Superior temporal gyrus (tissue), 1 donor: ENCODE data around the gene KATNB1.

Source experiments
- DNase-seq: peaks from one replicate; pipeline ENCODE4 v3.0.0-alpha.2; 2016; ENCODE audit errors: extremely low spot score

Gene KATNB1

DNA sequence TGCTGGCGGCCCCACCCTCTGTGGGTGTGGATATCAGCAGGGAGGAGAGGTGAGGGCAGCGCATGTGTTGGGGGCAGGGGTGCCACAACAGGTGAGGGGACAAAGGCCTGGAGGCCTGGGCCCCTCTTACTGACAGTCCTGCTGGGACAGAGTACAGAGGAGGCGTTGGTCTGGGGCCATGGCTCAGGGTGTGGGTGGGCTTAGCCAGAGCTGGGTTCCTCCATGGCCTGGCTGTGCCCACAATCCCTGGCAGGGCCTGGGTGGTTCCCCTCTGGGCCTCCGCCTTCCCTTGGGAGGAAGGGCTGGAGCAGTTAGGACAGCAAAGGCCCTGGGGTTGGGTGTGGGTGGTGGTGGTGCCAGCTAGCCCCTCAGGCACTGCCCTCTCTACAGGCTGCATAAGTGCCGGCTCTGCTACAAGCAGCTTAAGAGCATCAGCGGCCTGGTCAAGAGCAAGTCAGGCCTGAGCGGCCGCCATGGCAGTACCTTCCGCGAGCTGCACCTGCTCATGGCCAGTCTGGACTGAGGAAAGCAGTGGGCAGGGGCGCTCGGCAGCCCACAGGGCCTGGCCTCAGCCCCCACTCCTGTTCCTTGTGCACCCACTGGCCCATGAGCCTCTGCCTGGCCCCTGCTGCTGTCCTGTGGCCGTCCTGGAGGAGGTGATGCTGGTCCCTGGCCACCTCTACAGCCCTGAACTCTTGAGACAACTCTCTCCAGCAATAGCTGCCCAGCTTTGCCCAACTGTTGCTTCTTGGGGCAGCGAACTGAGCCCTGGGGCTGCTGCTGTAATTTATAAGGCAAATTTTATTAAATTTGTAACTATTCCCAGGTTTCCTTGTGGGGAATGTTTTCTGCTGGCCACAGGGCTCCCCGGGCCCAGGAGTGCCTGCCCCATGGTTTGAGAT is 21.1 kb downstream of the KATNB1 start:
- DNase-seq: no peak

DNA sequence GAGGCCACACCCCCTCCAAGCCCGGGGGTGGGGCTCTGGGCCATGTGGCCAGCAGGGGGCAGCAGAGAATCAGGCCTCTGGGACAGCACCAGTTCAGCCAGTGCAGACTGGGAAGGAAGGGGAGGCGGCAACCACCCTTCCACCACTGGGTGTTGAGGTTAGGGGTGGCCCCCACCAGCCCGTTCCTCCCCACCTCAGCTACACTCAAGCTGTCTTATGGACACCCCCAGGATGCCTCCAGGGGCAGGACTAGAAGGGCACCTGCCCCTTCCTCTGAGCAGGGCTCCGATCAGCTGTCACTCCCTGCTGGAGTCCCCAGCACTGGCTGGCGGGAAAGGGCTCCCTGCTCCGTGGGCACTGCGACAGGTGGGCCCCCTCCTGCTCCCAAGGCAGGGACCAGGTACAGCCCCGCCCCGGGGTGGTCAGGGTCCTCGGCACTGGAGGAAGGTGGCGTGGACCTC is 21.8 kb downstream of the KATNB1 start:
- DNase-seq: peak; percentile 91

DNA sequence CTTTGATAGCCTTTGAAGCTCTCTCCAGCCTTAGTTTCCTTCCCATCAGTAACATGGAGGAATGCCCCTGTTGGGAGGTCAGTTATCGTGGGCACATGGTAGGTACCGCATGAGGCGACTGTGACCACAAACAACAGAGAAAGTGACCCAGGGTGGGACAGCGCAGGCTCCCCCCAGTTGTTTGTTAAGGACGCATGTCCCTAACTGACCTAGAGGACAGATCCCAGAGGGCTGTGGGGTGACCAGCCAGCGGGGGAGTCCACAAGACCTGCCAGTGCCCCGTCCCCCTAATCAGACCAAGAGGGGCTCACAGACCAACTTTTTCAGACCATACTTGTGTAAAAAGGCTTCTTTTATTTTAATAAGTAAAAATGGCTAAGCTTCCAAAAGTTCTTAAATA is 22.3 kb downstream of the KATNB1 start:
- DNase-seq: no peak

DNA sequence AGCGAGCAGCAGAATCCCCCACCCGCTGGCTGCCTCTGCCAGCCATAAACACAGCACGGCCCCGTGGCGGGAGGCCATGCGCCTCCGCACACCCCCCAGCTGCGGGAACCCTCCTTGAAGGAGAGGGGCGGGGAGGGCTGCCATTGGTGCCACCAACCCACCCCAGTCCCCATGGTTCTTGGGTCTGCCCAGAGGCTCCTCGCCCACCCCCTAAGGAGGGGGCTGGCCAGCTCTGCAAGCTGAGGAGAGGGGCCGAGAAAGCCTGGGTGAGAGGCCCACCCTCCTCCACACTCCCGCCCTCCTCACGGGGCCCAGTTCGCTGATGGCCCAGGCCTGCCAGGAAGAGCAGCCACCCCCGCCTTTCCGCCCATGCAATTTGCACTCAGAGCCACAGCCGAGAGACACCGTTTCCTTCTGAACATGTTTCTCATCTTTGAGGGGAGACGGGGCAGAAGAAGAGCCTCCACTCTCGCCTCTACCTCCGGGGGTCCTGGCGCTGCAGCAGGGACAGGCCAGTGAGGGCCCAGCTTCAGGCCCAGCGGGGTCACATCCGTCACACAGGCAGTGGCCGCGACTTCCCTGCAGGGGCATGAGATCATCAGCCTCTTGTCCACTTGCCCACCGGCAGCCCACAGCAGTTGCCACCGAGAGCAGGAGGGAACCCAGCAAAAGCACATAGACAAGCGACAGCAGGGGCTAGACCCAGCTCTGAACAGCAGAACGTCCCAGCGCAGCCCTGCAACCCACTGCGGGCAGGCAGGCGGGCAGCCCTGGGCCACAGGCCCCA is 23.0 kb downstream of the KATNB1 start:
- no peak for DNase-seq

DNA sequence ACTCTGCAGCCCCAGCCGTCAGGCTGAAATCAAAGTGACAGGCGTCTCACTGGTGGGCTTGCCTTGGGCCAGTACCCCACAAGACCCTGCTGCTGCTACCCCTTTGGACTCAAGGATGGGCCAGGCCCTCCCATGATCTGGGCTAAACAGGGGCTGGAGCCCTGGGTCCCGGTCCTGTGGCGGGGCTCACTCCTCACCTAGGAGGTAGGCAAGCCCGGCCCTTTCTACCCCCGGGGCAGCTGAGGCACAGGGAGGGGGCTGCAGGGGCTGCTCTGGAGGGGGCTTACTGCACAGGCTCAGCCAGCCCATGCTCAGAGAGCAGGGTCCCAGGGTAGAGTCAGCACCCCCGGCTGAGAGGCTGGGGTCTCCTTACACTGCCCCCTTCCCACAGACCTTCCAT is 23.6 kb downstream of the KATNB1 start:
- no peak for DNase-seq

DNA sequence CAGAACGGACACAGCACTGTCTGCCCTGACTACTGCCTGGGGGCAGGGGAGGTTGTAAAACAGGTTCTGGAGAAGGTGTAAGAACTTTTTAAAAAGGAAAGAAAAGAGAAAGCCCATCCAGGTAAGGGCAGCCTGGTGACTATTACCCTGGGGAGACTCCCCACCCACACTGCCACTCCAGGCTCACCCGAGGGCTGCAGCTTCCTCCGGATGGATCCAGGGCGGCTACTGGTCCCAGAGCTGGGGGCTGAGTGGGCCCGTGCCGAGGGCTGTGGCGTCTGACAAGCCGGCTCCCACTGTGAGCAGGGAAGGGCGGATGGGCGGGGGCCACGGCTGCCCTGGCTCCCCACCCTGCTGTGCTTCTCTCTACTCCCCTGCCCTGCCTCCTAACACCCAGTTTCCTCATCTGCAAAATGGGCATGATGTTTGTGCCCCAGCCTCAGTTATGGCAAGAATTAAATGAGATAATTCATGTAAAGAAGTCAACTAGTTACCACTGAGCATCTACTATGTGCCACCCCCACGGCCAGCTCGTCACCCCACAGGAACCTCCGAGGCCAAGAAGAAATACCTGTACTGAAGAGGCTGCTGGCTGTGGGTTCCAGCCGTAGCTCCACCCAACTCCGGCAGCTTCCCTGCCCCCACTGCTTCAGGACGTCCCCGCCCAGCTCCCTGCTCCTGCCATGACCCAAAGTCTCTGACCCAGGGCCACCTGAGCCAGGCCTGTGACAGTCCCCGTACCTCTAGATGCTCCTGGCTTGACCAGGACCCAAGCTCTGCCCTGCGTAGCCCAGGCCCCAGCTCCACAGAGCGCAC is 24.2 kb downstream of the KATNB1 start:
- DNase-seq: no peak

DNA sequence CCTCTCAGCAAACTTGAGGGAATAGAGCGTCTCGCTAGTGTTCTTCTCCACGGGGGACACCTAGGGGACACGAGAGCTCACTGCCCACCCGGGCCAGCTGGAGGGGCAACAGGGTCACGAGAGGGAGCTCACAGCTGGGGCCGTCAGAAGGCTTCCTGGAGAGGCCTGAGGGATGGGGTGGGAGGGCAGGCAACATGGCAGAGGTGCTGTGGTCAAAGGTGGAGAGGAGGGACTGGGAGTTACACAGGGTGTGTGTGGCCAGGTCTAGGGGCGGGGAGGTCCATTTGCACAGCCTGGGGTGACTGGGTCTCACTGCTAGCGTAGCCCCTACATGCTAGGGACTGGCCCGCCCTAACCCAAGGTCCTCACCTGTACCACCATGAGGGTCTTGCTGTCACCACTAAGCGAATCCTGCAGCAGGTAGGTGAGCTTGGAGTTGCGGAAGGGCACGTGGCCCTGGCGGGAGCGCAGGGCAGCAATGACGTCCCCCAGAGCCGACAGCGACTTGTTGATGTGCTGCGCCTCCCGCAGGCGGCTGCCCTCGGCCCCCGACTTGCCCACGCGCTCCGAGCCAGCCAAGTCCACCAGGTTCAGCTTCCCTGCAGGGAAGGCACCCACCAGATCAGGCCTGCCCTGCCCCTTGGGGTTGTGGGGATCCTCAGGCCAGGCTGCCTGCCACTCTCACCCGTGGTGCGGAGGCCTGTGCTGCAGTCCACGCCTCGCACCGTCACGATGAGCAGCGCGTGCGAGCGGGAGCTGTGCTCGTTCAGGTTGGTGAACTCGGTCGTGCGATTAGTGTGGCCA is 25.0 kb downstream of the KATNB1 start:
- DNase-seq: no peak

DNA sequence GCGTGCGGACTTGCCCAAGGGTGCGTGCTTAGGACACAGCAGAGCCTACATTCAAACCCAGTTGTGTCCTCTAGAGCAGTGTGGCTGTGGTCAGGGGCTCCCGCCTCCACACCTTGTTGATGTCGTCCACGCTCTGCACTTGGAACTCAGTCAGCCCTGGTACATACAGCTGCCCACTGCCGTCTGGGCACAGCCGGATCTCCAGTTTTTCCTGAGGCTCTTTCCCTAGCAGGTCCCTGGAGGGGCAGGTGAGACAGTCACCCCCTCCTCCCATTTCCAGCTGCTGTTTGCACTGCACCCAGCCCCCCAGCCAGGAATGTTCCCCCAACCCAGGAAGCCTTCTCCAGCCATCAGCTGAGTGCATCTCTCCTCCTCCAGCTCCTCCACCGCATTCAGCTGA is 25.7 kb downstream of the KATNB1 start:
- DNase-seq: no peak

DNA sequence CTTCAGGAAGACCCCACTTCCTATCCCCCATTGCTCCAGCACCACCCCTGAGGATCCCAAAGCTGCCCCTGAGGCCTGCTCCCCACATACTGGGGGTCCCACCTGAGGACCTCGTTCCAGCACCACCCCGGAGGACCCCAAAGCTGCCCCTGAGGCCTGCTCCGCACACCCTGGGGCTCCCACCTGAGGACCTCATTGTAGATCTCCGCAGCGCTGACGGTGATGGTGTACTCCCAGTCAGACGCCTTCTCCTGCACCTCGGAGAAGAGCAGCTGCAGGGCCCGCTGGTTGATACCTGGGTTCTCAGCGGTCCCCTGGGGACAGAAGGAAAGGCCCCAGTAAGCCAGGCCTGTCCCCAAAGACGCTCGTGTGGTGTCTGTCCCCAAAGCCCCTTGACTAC is 26.4 kb downstream of the KATNB1 start:
- DNase-seq: no peak

DNA sequence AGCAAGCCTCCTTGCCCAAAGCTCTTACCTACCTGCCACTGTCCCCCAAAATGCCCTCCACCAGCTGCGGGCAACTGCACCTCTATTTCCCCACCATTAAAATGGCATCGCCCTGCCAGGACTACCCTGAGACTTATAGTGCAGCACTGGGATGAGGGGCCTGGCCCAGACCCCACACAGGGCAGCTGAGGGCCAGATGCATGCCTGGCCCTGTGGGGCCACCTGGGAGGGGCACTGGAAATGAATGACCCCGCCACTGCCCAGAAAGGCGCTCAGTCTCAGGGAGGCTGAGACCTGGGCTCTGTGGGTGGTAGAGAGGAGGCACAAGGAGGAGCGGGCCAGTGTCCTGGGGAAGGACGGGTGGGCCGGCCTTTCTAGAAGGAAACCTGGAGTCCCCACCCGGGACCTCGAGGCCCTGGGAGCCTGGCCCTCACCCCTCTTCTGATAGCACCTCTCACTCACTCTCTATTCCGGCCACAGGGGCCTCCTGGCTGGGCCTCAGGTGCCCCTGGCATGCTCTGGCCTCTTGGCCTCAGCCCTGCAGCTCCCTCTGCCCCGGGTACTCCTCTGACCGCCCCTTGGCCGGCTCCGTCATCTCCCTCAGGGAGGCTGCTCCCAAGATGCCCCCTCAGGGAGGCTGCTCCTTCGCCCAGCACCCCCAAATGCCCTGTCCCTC is 26.9 kb downstream of the KATNB1 start:
- no peak for DNase-seq

DNA sequence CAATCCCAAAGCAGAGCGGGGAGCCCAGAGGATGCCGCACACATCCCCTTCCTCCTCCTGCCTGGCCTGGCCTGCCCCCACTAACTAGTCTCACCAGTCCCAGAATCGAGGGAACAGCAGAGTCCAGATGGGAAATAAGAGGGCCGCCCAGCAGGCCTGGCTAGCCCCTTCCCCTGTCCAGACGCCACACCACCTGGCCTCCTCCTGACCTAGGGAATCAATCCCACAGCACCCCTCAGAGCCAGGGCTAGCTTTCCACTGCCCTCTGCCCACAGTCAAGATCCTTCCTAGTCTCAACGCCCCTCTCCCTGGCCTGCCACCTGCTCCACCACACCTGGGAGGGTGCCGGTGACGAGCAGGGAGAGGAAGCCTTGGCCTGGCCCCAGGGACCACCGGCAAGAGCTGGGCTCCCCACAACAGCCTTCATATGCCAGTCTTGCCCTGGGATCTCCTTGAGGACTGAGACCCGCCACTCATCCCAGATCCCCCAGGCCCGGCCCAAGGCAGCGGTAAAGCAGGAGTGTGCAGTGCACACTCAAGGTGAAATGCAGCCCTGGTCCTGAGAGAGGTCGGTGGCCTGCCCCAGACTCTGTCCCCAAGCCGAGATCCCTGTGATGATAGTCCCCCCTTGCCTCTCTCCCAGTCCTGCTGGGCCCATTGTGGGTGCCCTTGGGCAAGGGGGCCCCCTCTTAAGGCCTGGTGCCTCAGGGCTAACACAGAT is 27.9 kb downstream of the KATNB1 start:
- DNase-seq: no peak

DNA sequence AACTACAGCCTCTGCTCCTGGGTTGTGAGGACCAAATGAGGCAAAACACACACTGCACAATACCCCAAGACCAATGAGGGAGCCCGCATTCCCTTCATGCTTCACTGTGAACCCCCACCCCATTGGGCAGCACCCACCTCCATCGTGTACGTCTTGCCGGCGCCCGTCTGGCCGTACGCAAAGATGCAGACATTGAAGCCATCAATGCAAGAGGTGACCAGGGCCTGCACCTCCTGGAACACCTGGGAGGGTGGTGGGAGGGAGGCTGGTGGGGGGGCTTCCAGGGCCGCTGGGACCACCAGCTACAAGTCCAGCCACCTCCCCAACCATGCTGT is 28.4 kb downstream of the KATNB1 start:
- no peak for DNase-seq

DNA sequence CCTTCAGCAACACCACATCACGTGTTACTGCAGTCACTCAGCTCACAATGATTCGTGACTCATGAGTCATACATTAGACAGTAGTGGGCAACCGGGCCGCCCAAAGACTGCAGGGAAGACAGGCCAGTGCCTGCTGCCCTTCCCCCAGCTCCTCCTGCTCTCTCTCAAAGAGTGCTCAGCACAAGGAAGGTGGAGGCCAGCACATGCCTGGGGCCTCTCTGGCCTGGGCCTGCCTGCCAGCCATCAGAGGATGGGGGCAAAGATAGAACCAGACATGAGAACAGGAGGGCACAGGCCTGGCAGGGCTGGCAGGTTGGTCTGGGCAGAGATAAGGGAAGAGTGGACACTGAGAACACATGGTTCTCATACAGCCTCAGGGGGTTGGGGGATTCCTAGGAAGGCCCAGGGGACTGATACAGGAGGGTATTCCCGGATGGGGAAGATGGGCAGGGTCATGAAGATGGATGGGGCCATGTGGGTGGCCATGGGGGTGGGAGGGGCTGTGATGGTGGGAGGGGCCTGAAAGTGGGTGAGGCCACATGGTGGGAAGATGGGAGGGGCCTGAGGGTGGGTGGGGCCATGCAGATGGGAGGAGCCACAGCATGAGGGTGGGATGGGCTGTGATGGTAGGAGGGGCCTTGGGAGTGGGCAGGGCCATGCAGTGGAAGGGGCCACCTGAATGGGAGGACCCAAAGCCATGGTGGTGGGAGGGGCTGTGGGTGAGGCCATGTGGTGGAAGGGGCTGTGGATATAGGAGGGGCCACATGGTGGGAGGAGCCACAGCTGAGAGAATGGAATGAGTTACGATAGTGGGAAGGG is 29.0 kb downstream of the KATNB1 start:
- DNase-seq: peak; percentile 25

DNA sequence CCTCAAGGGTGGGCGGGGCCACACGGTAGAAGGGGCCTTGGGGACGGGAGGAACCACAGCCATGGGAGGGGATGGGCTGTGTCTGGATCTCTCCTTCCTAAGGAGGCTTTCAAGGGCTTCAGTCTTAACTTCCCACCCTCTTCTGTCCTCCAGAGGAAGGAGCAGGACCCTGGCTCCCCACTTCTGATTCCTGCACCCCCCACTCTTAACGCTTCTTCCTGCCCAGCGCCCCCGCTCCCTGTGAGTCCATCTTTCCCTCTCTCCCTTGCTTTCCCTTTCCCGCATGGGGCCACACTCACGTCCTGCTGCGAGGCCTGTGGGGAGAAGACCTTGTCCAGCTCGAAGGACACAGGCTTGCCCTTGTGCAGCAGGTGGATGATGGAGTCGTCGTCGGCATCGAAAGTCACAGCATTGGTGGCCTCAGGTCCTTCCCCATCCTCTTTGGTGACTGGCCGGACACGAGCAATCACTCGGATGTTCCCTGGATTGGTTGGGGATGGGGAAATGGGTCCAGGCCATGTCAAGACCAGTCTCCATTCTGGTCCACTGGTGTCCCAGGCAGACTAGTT is 29.7 kb downstream of the KATNB1 start:
- no peak for DNase-seq

DNA sequence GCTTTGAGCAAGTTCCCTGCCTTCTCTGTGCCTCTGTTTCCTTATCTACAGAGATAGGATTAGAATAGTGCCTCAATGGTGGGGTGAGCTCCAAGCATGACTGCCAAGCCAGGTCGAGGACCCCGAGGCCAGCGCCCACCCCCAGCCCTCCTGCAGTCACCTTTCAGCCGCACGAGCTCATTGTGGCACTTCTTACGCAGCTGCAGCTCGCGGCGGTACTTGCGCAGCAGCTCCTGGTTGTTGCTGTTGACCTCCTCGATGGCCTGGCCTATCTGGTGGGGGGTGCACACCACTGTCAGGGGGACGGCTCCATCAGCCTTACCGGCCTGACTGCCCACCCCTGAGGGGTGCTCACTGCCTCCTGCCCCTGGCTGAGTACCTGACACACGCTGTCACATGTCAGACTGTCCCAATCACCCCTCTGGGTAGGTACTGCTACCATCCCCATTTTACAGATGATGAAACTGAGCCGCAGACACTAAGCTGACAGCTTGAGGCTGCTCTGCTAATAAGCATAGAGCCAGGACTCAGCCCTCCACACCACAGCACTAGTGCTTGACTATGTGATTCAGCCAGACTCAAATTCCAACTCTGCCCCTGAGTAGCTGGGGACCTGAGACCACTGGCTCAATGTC is 31.3 kb downstream of the KATNB1 start:
- DNase-seq: no peak

DNA sequence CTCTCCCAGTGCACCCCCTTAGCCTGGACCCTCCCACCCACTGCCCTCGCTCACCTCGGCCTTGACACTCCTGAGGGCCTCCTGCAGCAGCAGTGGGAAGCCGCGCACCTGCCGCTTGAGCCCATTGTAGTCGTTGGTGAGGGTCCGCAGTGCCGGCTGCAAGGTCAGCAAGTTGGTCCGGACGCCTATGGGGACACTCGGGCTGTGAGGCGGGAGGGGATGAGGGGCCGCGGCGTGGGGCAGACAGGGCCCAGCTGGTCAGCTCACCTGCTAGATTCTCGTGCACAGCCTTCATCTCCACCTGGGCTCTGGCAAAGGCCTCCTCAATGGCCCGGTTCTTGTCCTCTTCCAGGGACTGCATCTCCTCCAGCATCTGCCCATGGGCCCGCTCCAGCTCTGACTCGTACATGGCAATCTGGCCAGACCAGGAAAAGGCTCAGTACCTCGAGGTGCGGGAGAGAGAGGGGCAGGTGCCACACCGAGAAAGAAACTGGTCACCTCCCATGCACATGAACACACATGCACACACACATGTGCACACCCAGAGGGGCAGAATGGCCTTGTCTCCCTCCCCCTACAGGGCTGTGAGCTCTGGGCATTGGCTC is 34.1 kb downstream of the KATNB1 start:
- DNase-seq: no peak

DNA sequence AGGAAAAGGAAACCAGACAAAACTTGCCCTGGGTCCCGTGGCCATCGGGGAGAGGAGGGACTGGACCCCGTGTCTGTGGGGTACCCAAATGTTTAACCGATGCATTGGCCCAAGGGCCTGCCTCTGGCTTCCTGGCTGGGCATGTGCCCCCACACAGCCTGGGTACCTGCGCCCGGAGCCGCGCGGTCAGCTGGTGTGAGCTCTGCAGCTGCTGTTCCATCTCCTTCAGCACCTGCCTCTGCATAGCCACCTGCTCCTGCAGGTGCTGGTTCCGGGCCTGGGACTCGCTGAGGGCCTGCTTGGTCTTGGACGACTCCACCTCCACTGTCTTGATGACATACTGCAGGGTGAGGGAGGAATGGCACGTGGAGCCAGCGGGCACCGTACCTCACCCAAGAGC is 34.8 kb downstream of the KATNB1 start:
- DNase-seq: no peak
